HG02610 (cell line): Measurements from ENCODE around the gene TRPV6.

Experiments used
- ATAC-seq: cut with Tn5 transposase; IDR thresholded peaks from one replicate; pipeline ENCODE4 v1.9.1; 2021; ENCODE audit warnings: mild to moderate bottlenecking, moderate library complexity; ENCODE audit not compliant: unreplicated experiment

TRPV6 gene

GRCh38 chr7:142908921-142909890, 23.7 kb upstream of the TRPV6 start:
- ATAC-seq: no peak

- no peak for ATAC-seq
Measured at GRCh38 chr7:142908290-142908689, 22.7 kb upstream of the TRPV6 start.

- ATAC-seq: no peak
Measured at GRCh38 chr7:142906643-142907042, 21.1 kb upstream of the TRPV6 start.

DNA sequence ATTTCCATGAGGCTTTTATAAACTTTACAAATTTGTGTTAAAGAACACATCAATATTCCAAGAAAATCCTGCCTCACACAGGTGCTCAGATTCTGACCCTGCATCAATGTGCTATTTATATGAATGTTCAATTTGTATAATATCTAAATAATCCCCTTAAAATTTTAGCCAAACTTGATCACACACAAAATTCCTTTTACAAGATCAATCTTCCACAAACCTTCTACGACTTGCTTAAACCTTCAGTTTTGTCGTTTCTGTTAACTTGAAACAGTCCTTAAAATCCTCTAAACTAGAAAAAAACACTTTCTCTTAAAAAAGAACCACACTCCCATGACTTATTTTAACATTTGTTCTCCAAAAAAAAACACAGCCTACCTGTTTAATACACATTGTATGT, 20.2 kb upstream of the TRPV6 start:
- no peak for ATAC-seq

- ATAC-seq: no peak
Measured at GRCh38 chr7:142904128-142904527, 18.6 kb upstream of the TRPV6 start.

- no peak for ATAC-seq
Measured at GRCh38 chr7:142901426-142902259, 16.1 kb upstream of the TRPV6 start.

DNA sequence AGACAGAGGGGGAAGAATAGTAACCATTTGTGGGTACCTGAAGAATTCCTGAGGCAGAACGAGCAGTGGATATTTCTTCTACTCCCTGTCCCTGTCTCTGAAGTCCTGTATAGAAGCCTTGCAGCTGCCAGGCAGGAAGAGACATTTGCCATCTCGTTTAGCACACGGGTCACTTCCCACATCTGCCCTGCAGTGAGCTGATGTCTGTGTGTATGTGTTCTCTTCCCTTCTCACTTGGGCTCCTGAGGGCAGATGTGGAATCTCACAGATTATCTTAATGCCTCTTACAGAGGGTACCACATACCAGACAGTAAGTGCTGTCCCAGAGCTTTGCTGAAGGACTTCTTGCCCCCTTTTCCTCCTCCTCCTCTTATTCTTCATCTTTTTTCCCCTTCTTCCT, 14.1 kb upstream of the TRPV6 start:
- ATAC-seq: no peak

GRCh38 chr7:142898377-142899170, 13.0 kb upstream of the TRPV6 start:
- ATAC-seq: no peak

DNA sequence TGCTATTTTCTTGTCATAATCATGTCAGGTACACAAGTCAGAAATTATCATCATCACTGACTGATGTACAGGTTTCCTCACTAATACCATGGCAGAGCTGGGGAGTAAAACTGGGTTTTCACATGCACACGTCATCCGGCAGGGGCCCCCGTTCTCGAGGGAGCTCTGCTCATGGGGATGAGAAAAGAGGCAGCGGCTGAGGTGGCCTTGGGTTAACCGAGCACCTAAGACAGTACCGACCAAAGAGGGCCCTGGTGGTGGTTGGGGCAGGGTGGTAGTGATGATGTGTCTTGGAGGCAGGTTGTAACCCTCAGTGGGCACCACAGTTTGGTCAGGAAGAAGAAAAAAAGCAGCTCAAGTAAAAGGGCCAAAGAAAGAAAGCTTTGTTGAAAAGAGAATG, 12.1 kb upstream of the TRPV6 start:
- no peak for ATAC-seq

DNA sequence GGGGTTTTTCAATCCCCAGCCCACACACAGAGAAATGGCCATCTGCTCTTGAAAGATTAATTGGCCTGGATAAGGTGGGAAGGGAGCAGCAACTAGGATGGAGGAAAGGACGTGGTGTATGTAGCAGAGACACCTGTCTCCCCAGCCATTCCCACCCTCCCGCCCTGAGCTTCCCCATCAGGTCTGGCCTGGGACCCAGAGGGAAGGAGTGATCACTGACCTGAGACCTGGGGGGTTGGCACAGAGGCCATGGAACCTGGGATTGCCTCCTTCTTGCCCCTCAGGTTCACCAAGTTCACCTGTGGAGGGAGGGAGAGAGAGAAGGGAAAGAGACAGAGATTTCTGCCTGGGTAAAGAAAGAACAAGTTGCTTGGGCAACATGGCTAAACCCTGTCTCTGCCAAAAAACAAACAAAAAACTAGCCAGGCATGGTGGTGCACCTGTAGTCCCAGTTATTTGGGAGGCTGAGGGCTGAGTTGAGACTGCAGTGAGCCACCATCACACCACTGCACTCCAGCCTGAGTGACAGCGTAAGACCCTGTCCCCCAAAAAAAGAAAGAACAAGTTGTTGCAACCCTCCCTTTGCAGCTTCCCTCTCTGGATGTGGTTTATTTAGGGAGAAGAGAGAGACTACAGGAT, 11.3 kb upstream of the TRPV6 start:
- no peak for ATAC-seq

DNA sequence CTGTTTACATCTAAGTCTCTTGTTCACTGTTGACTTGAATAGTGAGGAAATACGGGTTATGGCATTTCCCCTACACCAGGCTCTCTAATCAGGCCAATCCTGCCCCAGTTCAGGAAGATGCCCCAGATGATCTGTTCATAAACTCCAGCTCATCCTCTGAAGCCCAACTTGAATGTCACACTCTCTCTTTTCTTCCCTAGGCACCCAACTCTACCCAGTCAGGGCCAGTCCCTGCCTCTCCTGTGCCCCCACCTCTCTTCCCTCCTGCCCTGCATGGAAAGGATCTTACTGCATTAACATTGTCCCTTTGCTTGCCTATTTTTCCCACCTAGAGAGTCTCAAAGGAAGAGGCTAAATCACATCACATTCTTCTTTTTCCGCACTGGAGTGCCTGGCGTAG, 10.6 kb upstream of the TRPV6 start:
- no peak for ATAC-seq

GRCh38 chr7:142894985-142895593, 9.5 kb upstream of the TRPV6 start:
- no peak for ATAC-seq

GRCh38 chr7:142894112-142894984, 8.8 kb upstream of the TRPV6 start:
- ATAC-seq: no peak

DNA sequence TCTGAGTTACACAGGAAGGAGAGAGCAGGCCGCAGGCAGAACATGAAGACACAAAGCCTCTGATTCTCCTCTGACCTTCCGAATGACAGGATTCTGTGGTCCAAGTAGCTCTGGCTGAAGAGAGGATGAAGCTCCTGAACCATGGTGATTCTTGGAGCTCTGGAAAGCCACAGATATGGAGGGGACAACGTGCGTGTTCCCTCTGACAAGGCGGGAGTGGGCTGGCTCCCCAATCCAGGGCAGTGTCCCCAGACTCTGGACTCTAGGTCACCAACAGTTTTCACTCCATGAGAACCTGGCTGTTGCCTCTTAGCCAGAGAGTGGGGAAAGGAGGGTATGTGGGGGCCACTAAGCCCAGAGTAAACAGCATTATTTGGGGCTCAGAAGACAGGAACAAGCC, 7.4 kb upstream of the TRPV6 start:
- no peak for ATAC-seq

- no peak for ATAC-seq
Measured at GRCh38 chr7:142891490-142892082, 6.0 kb upstream of the TRPV6 start.

DNA sequence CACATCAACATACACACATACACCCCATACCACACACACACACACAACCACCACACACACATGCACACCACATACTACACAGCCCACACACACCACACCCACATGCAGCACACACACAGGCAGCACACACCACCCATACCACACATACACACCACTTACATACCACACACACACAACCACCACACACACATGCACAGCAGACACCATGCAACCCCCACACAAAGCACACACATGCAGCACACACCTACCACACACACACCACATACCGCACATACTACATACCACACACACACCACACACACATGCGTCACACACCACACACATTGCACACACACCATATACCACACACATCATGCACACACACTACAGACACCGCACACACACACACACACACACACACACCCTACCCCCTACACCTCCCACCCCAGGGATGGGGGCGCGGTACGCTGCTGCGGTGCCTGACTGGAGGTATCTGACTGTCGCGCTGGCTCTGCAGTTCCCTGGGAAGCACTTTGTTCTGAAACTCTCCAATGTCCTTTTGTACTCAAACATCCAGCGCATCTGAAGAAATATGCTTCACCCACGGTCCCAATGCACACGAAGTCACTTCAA, 5.4 kb upstream of the TRPV6 start:
- no peak for ATAC-seq

GRCh38 chr7:142889816-142890215, 4.3 kb upstream of the TRPV6 start:
- no peak for ATAC-seq

DNA sequence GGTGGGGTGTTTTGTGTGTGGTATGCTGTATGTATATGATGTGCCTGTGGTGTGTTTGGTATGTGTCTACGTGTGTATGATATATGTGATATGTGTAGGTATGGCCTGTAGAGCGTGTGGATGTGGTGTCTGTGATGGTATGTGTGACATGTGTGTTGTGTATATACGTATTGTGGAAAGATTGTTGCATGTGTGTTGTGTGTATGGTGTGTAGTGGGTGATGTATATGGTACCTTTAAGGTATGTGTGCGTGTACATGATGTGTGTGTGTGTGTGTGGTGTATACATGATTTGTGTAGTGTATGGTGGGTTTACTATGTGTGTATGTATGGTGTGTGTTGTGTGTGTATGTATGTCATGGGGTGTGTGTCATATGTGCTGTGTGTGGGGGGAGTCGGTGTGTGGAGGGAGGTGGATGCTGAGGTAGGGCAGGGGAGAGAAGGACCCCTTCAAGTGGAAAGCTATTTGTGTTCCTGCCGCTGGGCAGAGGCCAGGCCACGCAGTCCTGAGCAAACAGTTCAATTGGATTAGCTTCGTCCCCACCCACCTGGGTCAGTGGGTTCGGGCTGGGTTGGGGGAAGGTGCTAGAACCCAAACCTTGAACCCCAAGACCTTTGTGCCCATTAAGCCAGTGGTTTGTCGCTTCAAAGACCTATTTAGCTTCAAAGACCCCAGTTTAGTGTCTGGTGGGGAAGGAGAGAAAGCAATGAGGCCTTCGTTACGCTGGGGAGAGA, 1.9 kb upstream of the TRPV6 start:
- ATAC-seq: no peak
